Prostate gland (tissue), 2 donors: ENCODE results near the gene LZTS3. TPM values are rescaled to one million over a fixed set of nuclear protein-coding genes. Genes with fewer than 3 reads are reported as not detected.
"Not testable (repeated sequence)": the region's sequence is repeated elsewhere in the genome, so short reads cannot be mapped to it uniquely, and the experiment has no call there.

Experiments used
- DNase-seq: peaks from one replicate; pipeline ENCODE4 v3.0.0-alpha.2; 2019; ENCODE audit warnings: low spot score
- H3K27ac ChIP-seq, 2 donors: fragments of 200-600 bp; sonication (generic); 2 replicates each; pipeline ENCODE4 v1.5.1; 2017 to 2019
- H3K27me3 ChIP-seq: fragments of 200-600 bp; sonication (generic); replicated peaks from 2 replicates; pipeline ENCODE4 v1.5.1; 2019; ENCODE audit not compliant: insufficient read depth
- H3K36me3 ChIP-seq, 2 donors: fragments of 200-600 bp; sonication (generic); 1 replicate in 1 of 2; 2 replicates in 1 of 2; pipeline versions ENCODE4 v1.5.1 to v1.8.1; 2017 to 2019
- H3K4me1 ChIP-seq: fragments of 200-600 bp; sonication (generic); replicated peaks from 2 replicates; pipeline ENCODE4 v1.5.1; 2019
- H3K4me3 ChIP-seq, 2 donors: fragments of 200-600 bp; sonication (generic); 2 replicates each; pipeline ENCODE4 v1.5.1; 2017 to 2019
- H3K9me3 ChIP-seq: fragments of 200-600 bp; sonication (generic); 2 replicates; pipeline ENCODE4 v1.5.1; 2017
- CTCF ChIP-seq, 4 experiments: fragments of 200-600 bp in 2 of 4; fragments of 450-650 bp in 2 of 4; sonication (generic) in 2 of 4; IDR thresholded peaks; 1 replicate in 3 of 4; 2 replicates in 1 of 4; pipeline ENCODE4 v1.5.1; 2016 to 2019; ENCODE audit warnings: antibody characterized with exemption in 4 of 4, mild to moderate bottlenecking in 2 of 4, moderate library complexity in 2 of 4
- POLR2A ChIP-seq: fragments of 450-650 bp; IDR thresholded peaks from one replicate; pipeline ENCODE4 v1.6.1; 2016; ENCODE audit warnings: antibody characterized with exemption, mild to moderate bottlenecking
- POLR2AphosphoS5 ChIP-seq: sonication (generic); formaldehyde crosslinking; IDR thresholded peaks from one replicate; pipeline ENCODE4 v1.6.1; 2017; ENCODE audit warnings: antibody characterized with exemption
- WGBS: methylation state at CpG from one replicate; pipeline ENCODE4 v1.1.5; 2018; 5-methylcytosine and 5-hydroxymethylcytosine counted together
- intact Hi-C: fragments of 100-400 bp; cut with DNase I; formaldehyde crosslinking; loops from one replicate; pipeline ENCODE4 v1.14.2; 2022
- total RNA-seq, 2 donors: library from RNA; depleted of rRNA; stranded (reverse); fragments of >200 nt; gene quantifications; one replicate each; pipeline ENCODE4 v1.1.0, GENCODE V29; 2016

The LZTS3 gene
- total RNA-seq, 2 donors from 2014 or later = 23.7 to 29.1 TPM

GRCh38 chr20:3160418-3160817 lies 12.9 kb downstream of the LZTS3 start:
- Histone ChIP-seq H3K9me3 (no peaks in the 10 kb centered on the region), H3K36me3 (no peaks in the 10 kb centered on the region), H3K4me1 (peaks cover 18% of the 10 kb centered on the region), H3K4me3 (peak overlapping the region in 1 of 2 donors; percentile 96), H3K27ac (no peak overlapping the region), H3K27me3 (no peaks in the 10 kb centered on the region)
- TF ChIP-seq POLR2AphosphoS5 = no peak
- TF ChIP-seq POLR2A = no peak
- no peak for TF ChIP-seq CTCF (IDR thresholded peaks at IDR 0.05)
- 95% methylated on average over 6 of the region's 6 CpGs for WGBS
- intact Hi-C loops = no loop called here
- no peak for DNase-seq

DNA sequence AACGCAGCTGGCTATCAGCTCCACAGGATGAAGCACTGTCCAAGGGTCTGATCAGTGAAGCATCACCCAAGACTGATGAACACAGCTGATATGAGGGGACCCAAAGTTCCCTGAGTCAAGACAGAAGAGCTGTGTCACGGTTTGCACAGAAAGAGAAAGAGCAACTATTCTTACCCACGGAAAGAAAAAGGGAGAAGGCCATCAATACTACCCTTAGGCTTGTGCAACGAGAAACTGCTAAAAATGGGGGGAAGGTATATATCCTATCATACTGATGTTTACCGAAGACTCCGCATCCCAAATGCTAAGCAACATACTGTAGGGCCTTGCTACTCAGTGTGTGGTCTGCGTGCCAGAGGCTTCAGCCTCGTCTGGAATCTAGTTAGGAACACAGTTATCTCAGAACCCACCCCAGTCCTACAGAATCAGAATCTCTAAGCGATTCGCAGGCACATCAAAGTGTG lies 14.3 kb downstream of the LZTS3 start:
- Histone ChIP-seq H3K36me3 (no peaks in the 10 kb centered on the region), H3K27me3 (no peaks in the 10 kb centered on the region), H3K4me3 (peak overlapping the region; percentile 90 to 96), H3K4me1 (peaks cover 18% of the 10 kb centered on the region), H3K27ac (peak overlapping the region; percentile 75 to 82), H3K9me3 (no peaks in the 10 kb centered on the region)
- no peak for DNase-seq
- TF ChIP-seq POLR2A (no peak), CTCF (IDR thresholded peaks at IDR 0.05) (no peak), POLR2AphosphoS5 (no peak)
- intact Hi-C loops = no loop called here
- under 1% methylated on average over 10 of the region's 10 CpGs for WGBS

- Histone ChIP-seq H3K4me3 (no peak overlapping the region), H3K27me3 (no peaks in the 10 kb centered on the region), H3K4me1 (peaks cover 18% of the 10 kb centered on the region), H3K36me3 (no peaks in the 10 kb centered on the region), H3K27ac (no peak overlapping the region), H3K9me3 (no peaks in the 10 kb centered on the region)
- intact Hi-C loops = no loop called here
- no peak for DNase-seq
- WGBS = 83% methylated on average over 11 of the region's 11 CpGs
- TF ChIP-seq POLR2A = no peak
- no peak for TF ChIP-seq POLR2AphosphoS5
- no peak for TF ChIP-seq CTCF (IDR thresholded peaks at IDR 0.05)
Observed at GRCh38 chr20:3157817-3158216, 15.5 kb downstream of the LZTS3 start.

DNA sequence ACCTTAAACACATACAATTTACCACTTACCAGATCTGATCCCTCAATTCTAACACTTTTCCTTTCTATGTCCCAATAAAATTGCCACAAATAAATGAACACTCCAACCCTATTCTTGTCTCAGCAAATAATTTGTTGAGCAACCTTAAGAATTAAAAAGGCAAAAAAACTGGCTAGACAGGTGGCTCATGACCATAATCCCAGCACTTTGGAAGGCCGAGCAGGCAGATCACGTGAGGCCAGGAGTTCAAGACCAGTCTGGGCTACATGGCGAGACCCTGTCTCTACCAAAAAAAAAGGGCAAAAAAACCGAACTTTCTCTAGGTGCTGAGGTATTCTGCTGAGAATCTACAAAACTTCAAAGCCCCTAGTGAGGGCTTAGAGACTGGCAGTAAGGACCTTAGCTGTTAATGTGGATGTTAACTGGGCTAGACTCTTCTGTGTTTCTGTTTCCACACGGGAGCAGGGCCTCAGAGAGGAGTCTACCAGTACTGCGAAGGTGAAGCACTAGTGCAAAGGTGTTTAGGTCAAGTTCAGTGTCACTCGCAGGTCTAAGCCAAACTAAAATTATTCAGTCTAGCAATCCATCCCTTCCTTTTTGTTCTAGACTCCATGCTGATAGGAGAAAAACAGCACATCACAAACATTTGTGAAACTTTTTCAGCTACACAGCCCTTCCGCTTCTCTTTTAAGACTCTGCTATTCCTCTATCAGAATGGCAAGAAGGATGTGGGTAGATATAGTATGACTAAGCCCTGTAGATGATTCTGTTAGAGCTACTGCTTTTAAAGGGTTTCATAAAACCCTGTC lies 16.3 kb downstream of the LZTS3 start:
- no peak for TF ChIP-seq POLR2A
- no peak for TF ChIP-seq CTCF (IDR thresholded peaks at IDR 0.05)
- TF ChIP-seq POLR2AphosphoS5 = peak; percentile 72
- DNase-seq = no peak
- Histone ChIP-seq H3K4me1 (peaks cover 18% of the 10 kb centered on the region), H3K9me3 (no peaks in the 10 kb centered on the region), H3K27ac (peak overlapping the region in 1 of 2 donors; percentile 61), H3K27me3 (no peaks in the 10 kb centered on the region), H3K36me3 (no peaks in the 10 kb centered on the region), H3K4me3 (no peak overlapping the region)
- WGBS = 54% methylated on average over 8 of the region's 8 CpGs
- intact Hi-C loops = no loop called here

DNA sequence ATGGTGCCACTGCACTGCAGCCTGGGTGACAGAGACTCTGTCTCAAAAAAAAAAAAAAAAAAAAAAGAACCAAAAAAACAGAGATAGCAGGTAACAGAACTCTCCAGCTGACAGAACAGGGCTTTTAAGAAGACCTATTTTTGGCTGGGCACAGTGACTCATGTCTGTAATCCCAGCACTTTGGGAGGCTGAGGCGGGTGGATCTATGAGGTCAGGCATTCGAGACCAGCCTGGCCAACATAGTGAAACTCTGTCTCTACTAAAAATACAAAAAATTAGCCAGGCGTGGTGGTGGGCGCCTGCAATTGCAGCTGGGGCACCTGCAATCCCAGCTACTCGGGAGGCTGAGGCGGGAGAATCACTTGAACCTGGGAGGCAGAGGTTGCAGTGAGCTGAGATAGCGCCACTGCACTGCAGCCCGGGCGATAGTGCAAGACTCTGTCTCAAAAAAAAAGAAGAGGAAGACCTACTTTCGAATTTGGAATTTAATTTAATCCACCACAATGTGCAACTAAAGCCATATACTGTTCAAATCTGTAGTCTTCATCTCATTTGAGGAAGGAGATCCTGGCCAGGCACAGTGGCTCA lies 21.2 kb downstream of the LZTS3 start:
- intact Hi-C loops, H3K4me3 ChIP-seq, H3K4me1 ChIP-seq, H3K27ac ChIP-seq, DNase-seq, H3K9me3 ChIP-seq, H3K27me3 ChIP-seq, H3K36me3 ChIP-seq: not testable (repeated sequence)
- 89% methylated on average over 10 of the region's 10 CpGs for WGBS
